NCI-H2196 (cell line): ENCODE data around the gene SLC44A5.
"Not testable (repeated sequence)": the region's sequence is repeated elsewhere in the genome, so short reads cannot be mapped to it uniquely, and the experiment has no call there.

Experiments used
- DNase-seq: peaks from one replicate; lab custom pipeline; 2025; ENCODE audit not compliant: unreplicated experiment; lab: John Stamatoyannopoulos, UW

The SLC44A5 gene

DNA sequence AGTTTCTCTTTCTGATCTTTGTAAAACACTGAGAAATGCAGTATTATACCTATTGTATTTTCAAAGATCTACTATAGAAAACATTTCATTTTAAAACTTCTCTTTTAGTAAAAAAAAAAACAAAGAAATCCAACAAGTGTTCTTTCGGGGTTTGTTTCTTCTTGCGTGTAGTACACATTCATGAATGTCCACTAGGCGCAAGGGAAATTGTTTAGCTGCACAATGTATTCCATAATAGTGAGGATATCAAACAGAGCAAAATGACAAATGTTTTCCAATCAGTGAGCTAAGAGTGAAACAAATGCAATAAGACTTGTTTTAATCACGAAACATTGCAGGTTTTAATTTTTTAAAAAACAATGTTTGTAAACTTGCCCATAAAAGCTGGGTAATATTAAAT is 408.2 kb downstream of the SLC44A5 start:
- no peak for DNase-seq

GRCh38 chr1:75198761-75199160 is 412.2 kb downstream of the SLC44A5 start:
- no peak for DNase-seq

DNA sequence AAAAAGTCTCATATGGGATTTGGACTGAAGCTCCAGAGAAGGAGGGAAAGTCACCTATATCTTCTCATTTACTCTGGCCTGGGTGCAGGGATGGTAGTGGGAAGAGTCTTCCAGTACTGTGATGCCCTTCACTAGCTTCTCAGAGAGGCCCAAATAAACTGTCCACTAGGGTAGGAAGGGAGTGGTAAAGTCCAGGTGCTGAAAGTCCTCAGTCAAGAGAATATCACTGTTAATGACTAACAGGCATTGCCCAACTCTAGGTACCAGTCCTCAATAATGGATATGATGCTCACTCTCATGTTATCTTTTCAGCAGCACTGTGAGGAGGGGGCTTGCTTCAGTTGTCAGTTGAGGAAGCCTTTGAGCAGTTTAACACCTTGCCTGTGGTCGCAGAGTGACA is 412.8 kb downstream of the SLC44A5 start:
- DNase-seq, result no peak

DNA sequence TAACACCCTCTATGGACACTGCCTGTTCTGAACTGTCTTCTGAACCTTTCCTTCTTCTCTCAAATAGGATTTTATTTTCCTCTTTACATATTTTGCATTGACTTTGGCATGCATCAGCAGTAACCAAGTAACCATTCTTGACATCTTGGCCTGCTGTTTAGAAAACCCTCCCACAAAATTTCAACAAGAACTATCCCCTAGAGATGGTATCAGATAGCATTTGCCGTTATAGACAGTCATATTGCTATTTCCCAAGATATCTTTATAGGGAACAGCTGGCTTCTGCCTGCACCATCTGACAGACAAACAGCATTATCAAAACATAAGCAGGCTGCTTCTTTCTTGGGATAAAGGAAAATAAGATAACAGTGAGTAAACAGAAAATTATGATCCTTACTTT is 422.0 kb downstream of the SLC44A5 start:
- no peak for DNase-seq

DNA sequence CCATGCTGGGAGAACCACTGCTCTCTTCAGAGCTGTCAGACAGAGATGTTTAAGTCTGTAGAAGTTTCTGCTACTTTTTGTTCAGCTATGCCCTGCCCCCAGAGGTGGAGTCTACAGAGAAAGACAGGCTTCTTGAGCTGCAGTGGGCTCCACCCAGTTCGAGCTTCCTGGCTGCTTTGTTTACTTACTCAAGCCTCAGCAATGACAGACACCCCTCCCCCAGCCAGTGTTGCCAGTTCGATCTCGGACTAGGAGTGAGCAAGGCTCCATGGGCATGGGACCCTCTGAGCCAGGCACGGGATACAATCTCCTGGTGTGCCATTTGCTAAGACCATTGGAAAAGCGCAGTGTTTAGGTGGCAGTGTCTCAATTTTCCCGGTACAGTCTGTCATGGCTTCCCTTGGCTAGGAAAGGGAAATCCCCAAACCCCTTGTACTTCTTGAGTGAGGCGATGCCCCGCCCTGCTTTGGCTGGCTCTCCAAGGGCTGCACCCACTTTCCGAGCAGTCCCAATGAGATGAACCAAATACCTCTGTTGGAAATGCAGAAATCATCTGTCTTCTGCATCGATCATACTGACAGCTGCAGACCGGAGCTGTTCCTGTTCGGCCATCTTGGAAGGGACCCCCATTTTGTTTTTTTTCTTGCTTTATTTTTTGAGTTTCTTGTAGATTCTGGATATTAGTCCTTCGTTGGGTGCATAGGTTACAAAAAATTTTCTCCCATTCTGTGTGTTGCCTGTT is 429.5 kb downstream of the SLC44A5 start:
- not testable (repeated sequence) for DNase-seq

DNA sequence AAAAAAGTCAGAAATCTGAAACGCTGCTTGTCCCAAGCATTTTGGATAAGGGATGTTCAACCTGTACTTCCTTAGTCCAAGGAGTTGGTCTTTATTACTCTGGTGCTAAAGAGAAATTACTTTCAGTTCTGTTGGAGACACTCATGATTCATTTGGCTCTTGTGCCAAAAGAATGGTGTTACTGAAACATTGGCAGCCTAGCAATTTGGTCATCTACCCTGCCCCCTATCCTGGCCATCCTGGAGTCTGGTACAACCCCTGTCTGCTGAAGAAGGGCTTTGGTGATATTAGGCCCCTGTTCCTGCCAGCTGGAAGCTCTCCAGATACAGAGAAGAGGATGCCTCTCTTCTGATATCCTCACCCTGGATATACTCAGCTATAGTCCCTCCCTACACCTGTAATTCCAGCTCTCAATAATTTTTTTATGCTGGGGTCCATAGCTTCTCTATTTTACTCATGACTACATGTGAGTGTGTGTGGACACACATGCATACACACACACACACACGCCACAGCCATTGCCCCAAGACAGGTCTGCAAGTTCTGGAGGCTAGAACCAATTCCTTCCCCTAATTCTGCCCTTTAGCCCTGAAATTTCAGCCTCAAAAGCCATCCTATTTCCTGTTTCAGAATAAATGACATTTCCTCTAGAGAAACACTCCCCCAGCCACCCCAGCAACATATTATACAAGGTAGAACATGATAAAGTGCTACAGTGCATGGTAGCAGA is 436.7 kb downstream of the SLC44A5 start:
- no peak for DNase-seq

GRCh38 chr1:75172556-75172955 is 438.4 kb downstream of the SLC44A5 start:
- DNase-seq, result no peak

DNA sequence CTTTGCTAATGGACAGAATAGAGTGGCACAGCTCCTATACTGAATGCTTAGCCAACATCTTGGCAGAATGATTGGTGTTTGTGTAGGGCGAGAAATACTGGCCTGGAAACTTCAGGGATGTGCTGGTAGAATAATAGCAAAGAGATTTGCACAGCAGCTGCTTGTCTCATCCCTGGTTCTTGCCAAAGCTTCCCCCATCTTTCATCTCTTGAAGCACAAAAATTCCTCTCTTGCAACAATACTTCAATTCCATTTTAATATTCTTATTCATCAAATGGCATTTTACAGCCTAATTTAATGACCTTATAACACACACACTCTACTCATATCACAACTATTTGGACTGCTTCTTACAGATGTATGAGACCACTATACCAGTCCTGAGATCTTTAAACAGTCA is 439.0 kb downstream of the SLC44A5 start:
- DNase-seq, result no peak

- no peak for DNase-seq
Observed at GRCh38 chr1:75170981-75171380, 439.9 kb downstream of the SLC44A5 start.

DNA sequence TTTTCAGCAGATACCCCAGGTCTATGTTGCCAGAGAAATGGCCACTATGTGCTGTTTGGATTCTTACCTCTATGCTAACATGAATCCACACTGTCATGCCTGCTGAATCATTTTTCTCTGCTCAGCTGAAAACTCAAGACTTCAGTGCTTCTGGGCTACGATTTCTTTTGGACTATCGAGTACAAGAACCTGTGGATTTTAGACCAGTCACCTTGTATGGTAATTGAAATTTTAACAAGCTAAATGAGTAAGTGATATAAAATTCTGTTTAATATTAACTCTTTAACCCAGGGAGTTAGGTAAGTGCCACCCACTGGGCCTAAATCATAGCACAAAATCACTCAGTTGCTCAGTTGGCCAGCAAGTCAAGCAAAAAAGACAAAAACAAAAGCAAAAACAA is 440.9 kb downstream of the SLC44A5 start:
- no peak for DNase-seq

GRCh38 chr1:75166821-75167220 is 444.1 kb downstream of the SLC44A5 start:
- no peak for DNase-seq

DNA sequence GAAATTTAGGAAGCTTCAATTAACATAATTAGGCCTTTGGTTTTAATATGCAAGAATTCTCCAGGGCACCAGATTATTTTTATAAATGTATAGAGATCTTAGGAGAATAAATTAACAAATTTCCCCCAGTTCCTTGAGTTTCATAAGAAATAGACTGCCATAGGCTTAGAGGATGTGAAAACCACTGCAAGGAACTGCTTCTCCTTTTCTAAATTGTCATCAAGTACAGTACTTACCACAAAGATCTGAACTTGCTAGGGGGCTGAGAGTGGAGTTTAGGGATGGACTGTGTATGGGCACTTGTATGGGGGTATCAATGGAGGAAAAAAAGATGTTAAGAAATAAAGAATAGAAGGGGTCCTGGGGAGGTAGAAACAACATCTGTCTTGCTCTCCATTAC is 445.6 kb downstream of the SLC44A5 start:
- DNase-seq, result no peak

DNA sequence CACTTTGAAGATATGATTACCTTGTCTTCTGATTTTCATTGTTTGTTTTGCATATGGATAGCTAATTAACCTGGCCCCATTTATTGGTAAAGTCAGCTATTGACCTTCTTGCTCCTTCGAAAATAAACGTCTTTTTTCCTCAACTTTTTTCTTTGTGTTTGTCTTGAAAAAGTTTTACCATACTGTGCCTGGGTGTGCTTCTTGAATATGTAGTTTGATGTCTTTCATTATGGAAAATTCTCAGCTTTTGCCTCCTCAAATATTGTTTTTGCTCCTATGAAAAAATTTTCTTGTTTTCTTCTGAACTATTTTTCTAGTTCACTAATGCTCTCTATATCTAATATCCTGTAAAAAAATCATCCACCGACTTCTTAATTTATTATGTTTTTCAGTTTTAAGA is 451.8 kb downstream of the SLC44A5 start:
- no peak for DNase-seq
